HG03575 (cell line): ENCODE data around the gene KBTBD2.
A peak's percentile ranks its signal among the peaks of the same experiment; 100 is the strongest.
"Not testable (repeated sequence)": the region's sequence is repeated elsewhere in the genome, so short reads cannot be mapped to it uniquely, and the experiment has no call there.

Experiments used
- ATAC-seq: cut with Tn5 transposase; IDR thresholded peaks from one replicate; pipeline ENCODE4 v1.9.1; 2021; ENCODE audit not compliant: unreplicated experiment, insufficient number of reproducible peaks, low FRiP score; ENCODE audit errors: extremely low read depth

Gene KBTBD2

GRCh38 chr7:32896564-32897347, 5.2 kb upstream of the KBTBD2 start:
- ATAC-seq = no peak

GRCh38 chr7:32894171-32894570, 2.6 kb upstream of the KBTBD2 start:
- ATAC-seq = no peak

GRCh38 chr7:32893722-32894121, 2.2 kb upstream of the KBTBD2 start:
- ATAC-seq = no peak

- ATAC-seq = no peak
Measured at GRCh38 chr7:32893207-32893524, 1.6 kb upstream of the KBTBD2 start.

GRCh38 chr7:32892521-32893206, 1.1 kb upstream of the KBTBD2 start:
- ATAC-seq = no peak

- peak; percentile 27 for ATAC-seq
Measured at GRCh38 chr7:32891800-32892520, 400 bp upstream of the KBTBD2 start.

- no peak for ATAC-seq
Measured at GRCh38 chr7:32890793-32891042, 842 bp downstream of the KBTBD2 start.

- peak; percentile 29 for ATAC-seq
Measured at GRCh38 chr7:32890010-32890792, 1.4 kb downstream of the KBTBD2 start.

- ATAC-seq = no peak
Measured at GRCh38 chr7:32888505-32888904, 3.1 kb downstream of the KBTBD2 start.

- ATAC-seq = no peak
Measured at GRCh38 chr7:32887395-32887794, 4.2 kb downstream of the KBTBD2 start.

GRCh38 chr7:32881074-32881982, 10.2 kb downstream of the KBTBD2 start:
- ATAC-seq = no peak

- ATAC-seq = no peak
Measured at GRCh38 chr7:32879460-32879859, 12.1 kb downstream of the KBTBD2 start.

- not testable (repeated sequence) for ATAC-seq
Measured at GRCh38 chr7:32878023-32878422, 13.5 kb downstream of the KBTBD2 start.

- no peak for ATAC-seq
Measured at GRCh38 chr7:32872421-32872820, 19.1 kb downstream of the KBTBD2 start.

GRCh38 chr7:32871624-32872371, 19.8 kb downstream of the KBTBD2 start:
- ATAC-seq = no peak

GRCh38 chr7:32870298-32870697, 21.3 kb downstream of the KBTBD2 start:
- ATAC-seq = no peak

- no peak for ATAC-seq
Measured at GRCh38 chr7:32869716-32870115, 21.8 kb downstream of the KBTBD2 start.

- no peak for ATAC-seq
Measured at GRCh38 chr7:32868116-32868515, 23.4 kb downstream of the KBTBD2 start.
